ENCODE data around the gene OXLD1.

- TF ChIP-seq CTCF (optimal IDR thresholded peaks at IDR 0.05 in 1 of 3, IDR thresholded peaks at IDR 0.05 in 1 of 3, conservative IDR thresholded peaks at IDR 0.05 in 1 of 3; ENCODE audit: extremely low read depth in 1 of 3, insufficient read depth in 2 of 3, low read length in 3 of 3), result no peak
- no peak for TF ChIP-seq EZH2 (IDR thresholded peaks at IDR 0.05; ENCODE audit: low read length)
Measured at GRCh38 chr17:81664051-81664470, 2.3 kb downstream of the OXLD1 start.

Data from keratinocyte (primary cell).